ENCODE data around the gene ADGRF3. TPM values are rescaled to one million over a fixed set of nuclear protein-coding genes. Genes with fewer than 3 reads are reported as not detected.

The ADGRF3 gene
- total and polyA plus RNA-seq, 2 of the 13 experiments (the other 11 are each of a cell fraction or from before 2014, with no cell fraction given), result 0.40 to 1.5 TPM

GRCh38 chr2:26346454-26347053 is at the start of gene ADGRF3 (continued):
- no peak for TF ChIP-seq RFX3 (CRISPR knock-in tag; IDR thresholded peaks at IDR 0.05)
- no peak for TF ChIP-seq ZNF598 (CRISPR knock-in tag; IDR thresholded peaks at IDR 0.05; ENCODE audit: borderline replicate concordance)
- no peak for TF ChIP-seq MAZ (IDR thresholded peaks at IDR 0.05; ENCODE audit: borderline replicate concordance, low read depth, low read length)
- no peak for TF ChIP-seq MAZ (CRISPR knock-in tag; IDR thresholded peaks at IDR 0.05; ENCODE audit: low read depth)
- TF ChIP-seq MXI1 (IDR thresholded peaks at IDR 0.05; ENCODE audit: borderline replicate concordance, low read depth, low read length), result no peak
- TF ChIP-seq ZNF3 (CRISPR knock-in tag; IDR thresholded peaks at IDR 0.05), result no peak
- TF ChIP-seq SIN3B (IDR thresholded peaks at IDR 0.05; ENCODE audit: low read length), result no peak
- TF ChIP-seq E2F2 (CRISPR knock-in tag; IDR thresholded peaks at IDR 0.05; ENCODE audit: borderline replicate concordance), result no peak
- no peak for TF ChIP-seq ZNF761 (CRISPR knock-in tag; conservative IDR thresholded peaks at IDR 0.05)
- TF ChIP-seq MBNL3 (CRISPR knock-in tag; conservative IDR thresholded peaks at IDR 0.05), result no peak
- no peak for TF ChIP-seq DNMT3B (CRISPR knock-in tag; conservative IDR thresholded peaks at IDR 0.05)
- TF ChIP-seq AFF4 (CRISPR knock-in tag; IDR thresholded peaks at IDR 0.05), result no peak
- TF ChIP-seq PCBP2 (optimal IDR thresholded peaks at IDR 0.05; ENCODE audit: low read depth, low read length, poor library complexity, severe bottlenecking), result no peak
- TF ChIP-seq MED13 (CRISPR knock-in tag; IDR thresholded peaks at IDR 0.05), result no peak
- TF ChIP-seq SALL2 (CRISPR knock-in tag; IDR thresholded peaks at IDR 0.05), result no peak
- no peak for TF ChIP-seq TAF15 (IDR thresholded peaks at IDR 0.05; ENCODE audit: low read depth, low read length, poor library complexity, severe bottlenecking)
- no peak for TF ChIP-seq ZNF687 (CRISPR knock-in tag; IDR thresholded peaks at IDR 0.05)
- TF ChIP-seq ZNF121 (CRISPR knock-in tag; IDR thresholded peaks at IDR 0.05), result 0 out of 2 replicates have a peak, but pooled peaks have one; percentile 27
- TF ChIP-seq ZBTB25 (CRISPR knock-in tag; IDR thresholded peaks at IDR 0.05), result no peak
- TF ChIP-seq SIX1 (CRISPR knock-in tag; IDR thresholded peaks at IDR 0.05; ENCODE audit: borderline replicate concordance), result no peak
- peak; percentile 56; the same call in 1 of the 2 replicates for TF ChIP-seq TGIF2 (CRISPR knock-in tag; IDR thresholded peaks at IDR 0.05)
